NCI-H1417 treated with DMSO at 0.1 percent for 48 hours (cell line): ENCODE results near the gene LHFPL6.

Experiments used
- DNase-seq: peaks from one replicate; lab custom pipeline; 2025; lab: John Stamatoyannopoulos, UW

Gene LHFPL6

GRCh38 chr13:39590466-39591036 lies 12.4 kb downstream of the LHFPL6 start:
- DNase-seq = no peak

- DNase-seq = no peak
Measured at GRCh38 chr13:39588384-39588783, 14.6 kb downstream of the LHFPL6 start.

DNA sequence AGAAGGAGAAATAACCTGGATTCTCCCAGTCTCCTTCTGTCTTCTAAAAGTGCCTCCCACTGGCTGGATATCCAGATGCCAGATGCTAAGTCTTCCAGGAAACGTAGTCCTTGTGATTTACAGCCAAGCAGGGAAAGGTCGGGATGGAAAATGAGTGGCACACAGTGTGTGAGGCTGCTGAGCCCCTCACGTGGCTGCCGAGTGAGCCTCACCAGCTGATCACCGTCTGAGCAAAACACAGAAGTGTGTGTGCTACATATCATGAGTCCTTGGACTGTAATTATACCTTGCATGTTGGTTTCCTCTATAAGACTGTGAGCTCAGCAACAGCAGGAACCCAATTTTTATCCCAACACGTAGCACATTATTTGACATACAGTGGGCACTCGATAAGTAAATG lies 15.1 kb downstream of the LHFPL6 start:
- DNase-seq = no peak

DNA sequence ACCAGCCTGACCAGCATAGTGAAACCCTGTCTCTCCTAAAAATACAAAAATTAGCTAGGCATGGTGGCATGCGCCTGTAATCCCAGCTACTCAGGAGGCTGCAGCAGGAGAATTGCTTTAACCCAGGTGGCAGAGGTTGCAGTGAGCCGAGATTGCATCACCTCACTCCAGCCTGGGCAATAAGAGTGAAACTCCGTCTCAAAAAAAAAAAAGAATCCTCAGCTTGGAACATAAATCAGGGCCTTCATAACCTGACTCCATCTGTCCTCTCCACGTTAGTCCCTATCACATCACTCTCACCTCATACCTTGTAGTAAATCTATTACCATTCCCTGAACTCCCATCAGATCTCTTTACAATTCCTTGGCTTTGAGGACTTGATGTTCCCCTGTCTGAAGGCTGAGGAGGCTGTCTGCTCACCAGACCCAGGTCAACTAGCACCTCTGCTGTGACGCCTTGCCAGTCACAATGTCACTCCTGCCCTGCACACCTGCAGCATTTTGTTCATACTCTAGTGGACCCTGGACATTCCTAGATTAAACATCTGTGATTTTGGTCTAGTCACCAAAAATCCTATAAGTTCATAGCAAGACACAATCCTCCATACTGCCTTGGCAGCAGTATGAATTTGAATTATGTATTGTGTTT lies 15.9 kb downstream of the LHFPL6 start:
- DNase-seq = no peak

DNA sequence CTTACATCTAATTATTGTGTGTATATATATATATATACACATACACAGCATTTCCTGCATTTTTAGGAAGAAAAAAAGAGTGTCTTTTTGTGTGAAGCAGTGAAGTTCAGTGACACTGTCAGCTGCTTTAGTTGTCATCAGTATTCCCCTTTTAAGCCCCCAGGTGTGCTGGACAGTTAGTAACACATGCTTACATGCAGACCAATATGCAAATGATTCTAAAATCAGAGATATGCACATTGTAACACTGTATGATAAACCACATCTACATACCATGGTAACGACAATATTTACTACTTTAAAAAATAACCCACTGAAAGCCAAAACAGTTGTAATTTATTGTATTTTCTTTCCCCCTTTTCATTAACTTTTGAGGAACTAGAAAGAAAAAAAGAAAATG lies 16.8 kb downstream of the LHFPL6 start:
- no peak for DNase-seq

GRCh38 chr13:39585219-39585618 lies 17.8 kb downstream of the LHFPL6 start:
- DNase-seq = no peak

DNA sequence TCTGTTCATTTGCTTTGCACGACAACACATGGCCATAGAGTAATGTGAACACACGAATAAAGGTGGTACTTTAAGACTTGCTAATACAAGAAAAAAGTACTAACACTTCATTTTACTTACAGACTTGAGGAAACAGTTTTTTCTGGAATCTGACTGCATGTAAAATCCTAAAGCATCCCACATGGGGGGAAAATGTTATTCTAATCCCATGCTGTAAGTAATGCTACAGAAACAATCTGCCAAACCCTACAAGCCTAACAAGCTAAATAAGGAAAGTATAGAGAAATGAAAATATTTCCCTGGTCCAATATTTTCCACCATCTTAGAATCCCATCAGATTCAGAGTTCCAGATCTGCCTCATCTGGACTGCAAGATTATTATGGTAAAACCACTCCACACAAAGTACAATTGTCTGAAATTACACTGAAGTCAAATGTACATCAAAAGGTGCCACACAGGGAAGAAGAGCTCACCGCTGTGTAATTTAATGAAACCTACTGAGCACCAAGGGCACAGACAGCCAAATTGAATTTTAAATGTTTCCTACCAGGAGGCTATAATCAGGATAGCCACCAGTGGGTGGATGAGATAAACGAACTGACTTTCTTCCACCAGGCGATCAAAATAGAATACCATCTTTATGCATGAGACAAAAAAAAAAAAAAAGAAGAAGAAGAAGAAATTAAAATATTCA lies 22.0 kb downstream of the LHFPL6 start:
- DNase-seq = no peak

DNA sequence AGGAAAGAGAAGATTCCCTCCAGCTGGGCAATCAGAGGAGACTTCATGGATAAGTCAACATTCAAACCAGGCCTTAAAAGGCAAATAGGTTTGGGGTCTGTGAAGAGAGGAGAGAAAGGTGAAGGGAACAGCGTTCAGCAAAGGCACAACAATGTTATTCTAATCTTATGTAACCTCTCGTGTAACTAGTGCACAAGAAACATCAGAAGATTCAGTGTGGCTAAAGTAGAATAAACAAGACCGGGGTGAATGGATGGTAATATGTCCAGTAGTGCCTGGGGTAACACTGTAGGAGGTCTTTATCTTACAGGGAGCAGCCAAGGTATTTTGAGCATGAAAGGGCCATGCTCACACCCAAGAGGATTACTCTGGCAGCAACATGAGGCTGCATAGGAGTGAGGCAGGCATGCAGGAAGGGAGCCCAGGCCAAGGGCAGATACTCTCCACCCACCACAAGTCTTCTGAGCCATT lies 24.1 kb downstream of the LHFPL6 start:
- DNase-seq = no peak

GRCh38 chr13:39577838-39578491 lies 25.0 kb downstream of the LHFPL6 start:
- no peak for DNase-seq

DNA sequence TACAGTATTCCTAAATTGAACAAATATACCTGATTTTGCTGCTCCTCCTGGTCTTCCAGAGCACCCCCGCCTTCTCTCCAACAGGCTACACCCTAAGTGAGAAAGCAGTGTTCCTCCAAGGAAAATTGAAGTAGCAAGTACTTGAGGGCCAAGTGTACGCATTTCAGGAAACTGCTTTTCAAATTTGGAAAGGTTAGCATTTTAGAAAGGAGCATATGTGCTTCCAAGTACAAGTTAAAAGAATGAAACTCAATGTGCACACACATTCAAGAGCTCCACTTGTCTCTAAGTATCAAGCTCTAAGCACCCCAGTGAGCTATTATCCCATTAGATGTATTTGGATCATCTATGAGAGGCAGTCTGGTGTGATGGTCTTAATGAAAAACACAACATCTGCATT lies 25.8 kb downstream of the LHFPL6 start:
- DNase-seq = no peak

DNA sequence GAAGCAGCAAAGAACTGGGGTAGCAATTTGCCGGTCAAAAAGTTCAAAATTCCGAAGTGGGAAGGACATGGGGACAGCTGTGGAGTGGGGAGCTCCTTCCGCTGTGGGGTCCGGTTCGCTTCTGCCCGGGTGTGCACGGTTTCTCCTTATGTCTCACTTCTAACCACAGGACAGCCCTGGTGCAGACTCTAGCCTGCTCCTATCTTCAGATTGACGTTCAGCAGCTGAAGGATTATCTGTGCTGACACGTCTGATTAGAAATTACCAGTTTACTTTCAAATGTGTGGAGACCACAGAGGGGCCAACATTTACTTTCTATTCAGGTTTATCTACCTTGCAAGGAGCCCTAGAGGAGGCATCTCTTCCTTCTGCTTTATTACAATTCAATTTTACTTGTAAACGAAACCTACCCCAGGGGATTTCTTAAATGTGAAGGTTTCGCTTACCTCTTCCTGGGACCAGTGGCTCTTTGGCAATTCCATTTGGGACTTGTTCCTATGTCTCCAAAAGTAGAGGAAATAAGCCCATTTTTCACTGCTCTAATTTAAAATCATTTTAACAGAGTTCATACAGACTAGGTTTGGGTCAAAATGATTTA lies 27.3 kb downstream of the LHFPL6 start:
- DNase-seq = no peak

GRCh38 chr13:39571502-39572092 lies 31.4 kb downstream of the LHFPL6 start:
- DNase-seq = no peak

DNA sequence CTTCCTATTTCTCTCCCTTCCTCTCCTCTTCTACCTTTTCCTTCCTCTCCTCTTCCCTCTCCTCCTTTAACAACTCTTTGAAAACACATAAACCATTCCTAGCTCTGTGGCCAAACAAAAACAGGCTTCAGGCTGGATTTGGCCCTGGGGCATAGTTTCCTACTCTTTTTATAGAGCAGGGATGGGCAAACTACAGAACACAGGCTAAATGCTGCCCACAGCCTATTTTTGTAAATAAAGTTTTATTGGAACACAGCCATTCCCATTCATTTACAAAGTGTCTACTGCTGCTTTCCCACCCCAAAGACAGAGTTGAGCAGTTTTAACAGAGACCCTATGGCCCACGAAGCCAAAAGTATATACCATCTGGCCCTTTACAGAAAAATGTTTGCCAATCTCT lies 35.4 kb downstream of the LHFPL6 start:
- DNase-seq = no peak

DNA sequence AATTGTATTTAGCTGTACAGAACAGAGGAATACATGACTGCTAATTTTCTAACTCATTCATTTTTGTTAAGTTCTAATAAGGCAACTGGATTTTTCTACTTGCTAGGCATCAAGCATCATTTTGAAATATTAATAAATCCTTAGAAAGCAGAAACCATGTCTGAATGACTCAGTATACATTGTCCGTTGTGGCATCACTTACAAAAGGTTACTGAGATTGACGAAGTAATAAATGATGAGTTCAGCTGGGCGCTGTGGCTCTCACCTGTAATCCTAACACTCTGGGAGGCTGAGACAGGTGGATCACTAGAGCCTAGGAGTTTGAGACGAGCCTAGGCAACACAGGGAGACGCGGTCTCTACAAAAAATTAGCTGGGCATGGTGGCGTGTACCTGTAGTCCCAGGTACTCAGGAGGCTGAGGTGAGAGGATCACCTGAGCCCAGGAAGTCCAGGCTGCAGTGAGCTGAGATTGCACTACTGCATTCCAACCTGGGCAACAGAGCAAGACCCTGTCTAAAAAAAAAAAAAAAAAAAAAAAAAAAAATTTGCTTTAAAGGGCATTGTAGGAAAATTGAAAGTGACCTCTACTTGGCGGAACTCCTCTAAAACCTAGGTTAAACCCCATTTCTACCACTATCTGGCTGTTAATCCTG lies 36.6 kb downstream of the LHFPL6 start:
- DNase-seq = no peak

- DNase-seq = no peak
Measured at GRCh38 chr13:39565036-39565949, 37.7 kb downstream of the LHFPL6 start.

GRCh38 chr13:39563470-39563735 lies 39.6 kb downstream of the LHFPL6 start:
- no peak for DNase-seq

DNA sequence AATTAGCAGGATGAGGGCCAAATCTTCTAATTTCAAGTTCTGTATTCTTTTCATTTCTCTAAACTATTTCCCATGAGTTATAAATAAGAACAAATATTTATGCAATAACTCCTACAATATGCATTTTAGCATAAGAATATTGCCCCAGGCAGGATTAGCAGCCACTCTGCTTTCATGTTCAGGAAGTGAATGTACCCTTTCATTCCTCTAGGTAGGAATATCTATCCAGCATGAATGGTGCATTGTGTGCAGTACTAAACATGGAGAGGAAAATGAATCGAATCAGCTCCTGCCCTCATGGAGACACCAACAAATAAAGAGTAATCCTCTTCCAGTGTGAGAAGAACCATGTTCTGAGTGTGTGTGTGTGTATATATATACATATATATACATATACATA lies 41.0 kb downstream of the LHFPL6 start:
- no peak for DNase-seq

GRCh38 chr13:39559847-39560246 lies 43.1 kb downstream of the LHFPL6 start:
- DNase-seq = no peak

DNA sequence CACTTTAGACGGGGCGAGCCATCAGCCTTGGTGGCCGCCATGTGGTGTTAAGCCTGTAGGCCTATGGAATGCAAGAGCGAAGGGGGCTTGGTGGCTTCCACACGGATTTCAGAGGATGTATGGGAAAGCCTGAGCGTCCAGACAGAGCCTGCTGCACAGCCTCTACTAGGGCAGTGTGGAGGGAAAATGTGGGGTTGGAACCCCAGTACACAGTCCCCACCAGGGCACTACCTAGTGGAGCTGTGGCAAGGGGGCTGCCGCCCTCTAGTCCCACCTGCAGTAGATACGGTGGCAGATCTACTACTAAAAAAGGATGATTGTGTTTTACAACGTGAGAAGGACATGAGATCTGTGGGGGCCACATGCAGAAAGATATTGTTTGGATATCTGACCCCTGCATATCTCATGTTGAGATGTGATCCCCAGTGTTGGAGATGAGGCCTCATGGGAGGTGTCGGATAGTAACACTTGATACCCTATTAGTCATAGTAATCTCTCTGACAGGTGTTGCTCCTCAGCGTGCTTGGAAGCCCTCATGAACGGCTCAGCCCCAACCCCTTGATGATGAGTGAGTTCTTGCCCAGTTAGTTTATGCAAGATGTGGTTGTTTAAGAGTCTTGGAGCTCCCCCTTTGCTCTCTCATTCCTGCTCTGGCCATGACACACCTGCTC lies 45.6 kb downstream of the LHFPL6 start:
- DNase-seq = no peak

DNA sequence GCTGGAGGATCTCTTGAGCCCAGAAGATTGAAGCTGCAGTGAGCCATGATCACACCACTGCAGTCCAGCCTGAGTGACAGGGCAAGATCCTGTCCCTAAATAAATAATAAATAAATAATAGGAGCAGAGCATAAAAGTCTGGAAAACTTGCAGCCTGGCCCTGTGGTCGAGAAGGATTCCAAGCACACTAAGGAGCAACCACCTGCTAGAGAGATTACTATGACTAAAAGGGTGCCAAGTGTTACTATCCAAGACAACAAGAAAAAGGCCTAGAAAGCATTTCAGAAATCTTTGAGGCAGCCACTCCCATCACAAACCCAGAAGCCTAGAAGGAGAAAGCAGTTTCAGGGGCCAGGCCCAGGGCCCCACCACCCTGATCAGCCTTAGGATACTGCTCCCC lies 46.1 kb downstream of the LHFPL6 start:
- no peak for DNase-seq
